OCI-LY7 (cell line): ENCODE measurements around the gene SMCP.

Experiments
- CTCF ChIP-seq: fragments of 200-600 bp; sonication (generic); conservative IDR thresholded peaks from 2 replicates; pipeline ENCODE4 v1.5.1; 2014; ENCODE audit warnings: mild to moderate bottlenecking, antibody characterized with exemption, low read length, moderate library complexity, mixed read lengths
- EZH2phosphoT487 ChIP-seq: fragments of 200-600 bp; sonication (generic); IDR thresholded peaks from 2 replicates; pipeline ENCODE4 v1.6.1; 2018; ENCODE audit warnings: low read depth, borderline replicate concordance, mild to moderate bottlenecking, mixed run types, antibody characterized with exemption, low read length, moderate library complexity, mixed read lengths

DNA sequence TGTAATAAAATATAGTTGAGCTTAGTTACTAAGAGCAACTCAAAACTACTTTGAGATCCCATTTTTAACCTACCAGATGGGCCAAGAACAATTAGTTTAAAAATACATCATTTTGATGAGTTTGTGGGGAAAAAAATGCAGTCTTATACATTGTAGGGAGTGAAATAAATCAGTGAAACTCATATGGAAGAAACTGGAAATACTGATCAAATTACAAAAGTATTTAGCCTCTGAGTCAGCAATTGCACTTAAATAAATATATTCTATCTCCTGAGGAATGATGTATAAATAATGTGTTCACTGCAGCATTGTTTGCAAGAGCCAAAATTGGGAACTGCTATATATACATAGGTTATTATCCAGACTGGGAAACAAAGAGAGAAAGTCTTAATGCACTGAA lies 4.6 kb upstream of the SMCP start:
- no peak for TF ChIP-seq CTCF
- no peak for TF ChIP-seq EZH2phosphoT487
